ENCODE results near the gene HEATR3.

DNA sequence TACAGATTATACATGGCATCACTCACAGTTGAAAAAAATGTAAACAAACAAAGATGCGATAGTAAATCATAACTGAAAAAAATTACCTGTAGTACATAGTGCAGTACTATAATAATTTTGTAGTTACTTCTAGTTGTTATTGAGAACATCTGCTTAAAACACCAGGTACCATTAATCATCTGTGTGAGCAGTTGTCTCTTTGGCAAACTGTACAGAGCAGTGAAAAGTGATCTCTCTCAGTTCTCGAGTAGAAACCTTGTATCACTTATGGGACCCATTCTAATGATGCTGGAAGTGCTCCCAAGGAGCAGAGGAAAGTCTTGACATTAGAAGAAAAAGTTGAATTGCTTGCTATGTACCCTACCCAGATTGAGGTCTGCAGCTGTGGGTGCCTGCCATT lies 78.4 kb downstream of the HEATR3 start:
- TF ChIP-seq YY1 (IDR thresholded peaks at IDR 0.05; ENCODE audit: insufficient read depth, insufficient read length) (no peak), ZNF274 (IDR thresholded peaks at IDR 0.05; ENCODE audit: low read depth, low read length) (no peak), SUZ12 (IDR thresholded peaks at IDR 0.05; ENCODE audit: extremely low read depth, insufficient read depth, insufficient read length) (no peak)

Measured in NT2/D1 (cell line).